Measurements from ENCODE around the gene FRMD5.

GRCh38 chr15:43913941-43914340 lies 281.1 kb downstream of the FRMD5 start:
- TF ChIP-seq, protein P1, sequence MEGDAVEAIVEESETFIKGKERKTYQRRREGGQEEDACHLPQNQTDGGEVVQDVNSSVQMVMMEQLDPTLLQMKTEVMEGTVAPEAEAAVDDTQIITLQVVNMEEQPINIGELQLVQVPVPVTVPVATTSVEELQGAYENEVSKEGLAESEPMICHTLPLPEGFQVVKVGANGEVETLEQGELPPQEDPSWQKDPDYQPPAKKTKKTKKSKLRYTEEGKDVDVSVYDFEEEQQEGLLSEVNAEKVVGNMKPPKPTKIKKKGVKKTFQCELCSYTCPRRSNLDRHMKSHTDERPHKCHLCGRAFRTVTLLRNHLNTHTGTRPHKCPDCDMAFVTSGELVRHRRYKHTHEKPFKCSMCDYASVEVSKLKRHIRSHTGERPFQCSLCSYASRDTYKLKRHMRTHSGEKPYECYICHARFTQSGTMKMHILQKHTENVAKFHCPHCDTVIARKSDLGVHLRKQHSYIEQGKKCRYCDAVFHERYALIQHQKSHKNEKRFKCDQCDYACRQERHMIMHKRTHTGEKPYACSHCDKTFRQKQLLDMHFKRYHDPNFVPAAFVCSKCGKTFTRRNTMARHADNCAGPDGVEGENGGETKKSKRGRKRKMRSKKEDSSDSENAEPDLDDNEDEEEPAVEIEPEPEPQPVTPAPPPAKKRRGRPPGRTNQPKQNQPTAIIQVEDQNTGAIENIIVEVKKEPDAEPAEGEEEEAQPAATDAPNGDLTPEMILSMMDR (IDR thresholded peaks at IDR 0.05) = no peak
- no peak for TF ChIP-seq POLR2AphosphoS5 (IDR thresholded peaks at IDR 0.05)
